ENCODE measurements around the gene C14orf93. TPM values are rescaled to one million over a fixed set of nuclear protein-coding genes. Genes with fewer than 3 reads are reported as not detected.
"Not testable (repeated sequence)": the region's sequence is repeated elsewhere in the genome, so short reads cannot be mapped to it uniquely, and the experiment has no call there.

Gene C14orf93
- polyA plus RNA-seq, 2 of the 4 experiments (the other 2 are of a cell fraction), result 6.8 to 9.7 TPM

GRCh38 chr14:22955702-22956569 lies 54.0 kb downstream of the C14orf93 start:
- no peak for TF ChIP-seq MAX (IDR thresholded peaks at IDR 0.05)
- no peak for TF ChIP-seq EHF (CRISPR knock-in tag; IDR thresholded peaks at IDR 0.05)
- no peak for TF ChIP-seq ESRRA (IDR thresholded peaks at IDR 0.05; ENCODE audit: borderline replicate concordance, low read length)
- no peak for TF ChIP-seq ZSCAN20 (CRISPR knock-in tag; IDR thresholded peaks at IDR 0.05)
- no peak for TF ChIP-seq HOXA7 (CRISPR knock-in tag; IDR thresholded peaks at IDR 0.05)
- TF ChIP-seq TFCP2L1 (CRISPR knock-in tag; IDR thresholded peaks at IDR 0.05), result no peak
- no peak for TF ChIP-seq CBX2 (IDR thresholded peaks at IDR 0.05; ENCODE audit: borderline replicate concordance, low read depth)
- no peak for TF ChIP-seq NFE2L2 (conservative IDR thresholded peaks at IDR 0.05; ENCODE audit: low read length)
- TF ChIP-seq ATOH8 (CRISPR knock-in tag; IDR thresholded peaks at IDR 0.05; ENCODE audit: low read depth), result no peak
- no peak for TF ChIP-seq RARB (CRISPR knock-in tag; IDR thresholded peaks at IDR 0.05)
- TF ChIP-seq RFX5 (IDR thresholded peaks at IDR 0.05), result no peak
- no peak for TF ChIP-seq RCOR1 (IDR thresholded peaks at IDR 0.05; ENCODE audit: low read depth, low read length)
- no peak for TF ChIP-seq EHMT2 (IDR thresholded peaks at IDR 0.05; ENCODE audit: low read depth)
- POLR2A ChIA-PET, result interaction anchor here (0.5 to 2.5 kb wide), 14 partner anchors 7 to 139 kb away, joined by 3 to 26 read pairs (median 5); partner anchors contain the start of genes ACIN1, AJUBA, C14orf119 and PRMT5
- DNase-seq (ENCODE audit: low read depth in 1 of 2, low spot score in 1 of 2), result no peak
- CTCF ChIA-PET, result interaction anchor here (1.1 to 9.8 kb wide), 11 partner anchors 10 to 113 kb away, joined by 3 to 104 read pairs (median 9); partner anchors contain the start of genes AJUBA and PRMT5
- 44% methylated on average over 19 of the region's 19 CpGs for WGBS (ENCODE audit: missing lambda C conversion rate)
- no peak for FAIRE-seq
- no peak for ATAC-seq
- H3K27ac ChIP-seq, result peak overlapping the region; percentile 88 to 97
- peak overlapping the region; percentile 82 for H3K4me2 ChIP-seq
- peaks cover 14% of the 10 kb centered on the region for H3K4me1 ChIP-seq
- peak overlapping the region; percentile 47 for H3K4me3 ChIP-seq
- no peaks in the 10 kb centered on the region for H3K9me3 ChIP-seq

- no peak for ATAC-seq
- 96% methylated on average over 1 of the region's 1 CpG for WGBS (ENCODE audit: missing lambda C conversion rate)
- POLR2A ChIA-PET, result no interaction called here
- Histone ChIP-seq H3K4me1 (peaks cover 11% of the 10 kb centered on the region), H3K4me3 (no peak overlapping the region), H3K27ac (no peak overlapping the region), H3K4me2 (no peak overlapping the region), H3K9me3 (no peaks in the 10 kb centered on the region)
- CTCF ChIA-PET, result interaction anchor here (1.2 to 9.8 kb wide), 6 partner anchors 11 to 105 kb away, joined by 3 to 104 read pairs (median 18); partner anchors contain the start of genes AJUBA, CDH24 and PRMT5
- no peak for DNase-seq (ENCODE audit: low read depth in 1 of 2, low spot score in 1 of 2)
- TF ChIP-seq ATOH8 (CRISPR knock-in tag; IDR thresholded peaks at IDR 0.05; ENCODE audit: low read depth) (no peak), ZC3H11A (IDR thresholded peaks at IDR 0.05) (no peak), EHF (CRISPR knock-in tag; IDR thresholded peaks at IDR 0.05) (no peak), SMC3 (IDR thresholded peaks at IDR 0.05) (no peak), RARB (CRISPR knock-in tag; IDR thresholded peaks at IDR 0.05) (no peak), HOXB13 (CRISPR knock-in tag; IDR thresholded peaks at IDR 0.05; ENCODE audit: low read depth) (no peak), CTCF (IDR thresholded peaks at IDR 0.05) (no peak), RAD21 (conservative IDR thresholded peaks at IDR 0.05 in 1 of 2, IDR thresholded peaks at IDR 0.05 in 1 of 2) (no peak), MAFK (IDR thresholded peaks at IDR 0.05; ENCODE audit: partially characterized antibody) (no peak), NR3C1 (IDR thresholded peaks at IDR 0.05) (no peak), NFE2L2 (conservative IDR thresholded peaks at IDR 0.05; ENCODE audit: low read length) (no peak), EHMT2 (IDR thresholded peaks at IDR 0.05; ENCODE audit: low read depth) (no peak), CHD4 (IDR thresholded peaks at IDR 0.05; ENCODE audit: borderline replicate concordance) (no peak), HMGXB4 (CRISPR knock-in tag; IDR thresholded peaks at IDR 0.05; ENCODE audit: borderline replicate concordance) (no peak), HOXB5 (CRISPR knock-in tag; IDR thresholded peaks at IDR 0.05) (no peak), BHLHE40 (IDR thresholded peaks at IDR 0.05; ENCODE audit: low read depth, low read length) (no peak), JUNB (IDR thresholded peaks at IDR 0.05) (no peak), RFX5 (IDR thresholded peaks at IDR 0.05) (no peak), RNF2 (IDR thresholded peaks at IDR 0.05; ENCODE audit: borderline replicate concordance, low read depth) (no peak), ZNF302 (CRISPR knock-in tag; IDR thresholded peaks at IDR 0.05) (no peak)
- no peak for FAIRE-seq
Measured at GRCh38 chr14:22952418-22952817, 57.5 kb downstream of the C14orf93 start.

- ATAC-seq; H3K27ac ChIP-seq; FAIRE-seq; POLR2A ChIA-PET; H3K4me1 ChIP-seq; DNase-seq (ENCODE audit: low read depth in 1 of 2, low spot score in 1 of 2); H3K9me3 ChIP-seq; H3K4me2 ChIP-seq; H3K4me3 ChIP-seq: not testable (repeated sequence)
- 94% methylated on average over 8 of the region's 8 CpGs for WGBS (ENCODE audit: missing lambda C conversion rate)
- CTCF ChIA-PET, result interaction anchor here (0.8 to 9.8 kb wide), 11 partner anchors 10 to 106 kb away, joined by 3 to 104 read pairs (median 5); partner anchors contain the start of genes AJUBA, CDH24 and PRMT5
Measured at GRCh38 chr14:22951795-22952194, 58.1 kb downstream of the C14orf93 start.

All from A549 (cell line).